GM23338 (cell line): ENCODE data around the gene B4GALT5. TPM values are rescaled to one million over a fixed set of nuclear protein-coding genes. Genes with fewer than 3 reads are reported as not detected.
"Not testable (repeated sequence)": the region's sequence is repeated elsewhere in the genome, so short reads cannot be mapped to it uniquely, and the experiment has no call there.

Experiments used
- ATAC-seq: fragments of 200-7000 bp; cut with Tn5 transposase; 3 replicates; pipeline ENCODE4 v1.9.1; 2020
- DNase-seq: peaks from one replicate; pipeline ENCODE4 v3.0.0-alpha.2; 2015; ENCODE audit warnings: low spot score
- H2AFZ ChIP-seq: fragments of 200-600 bp; sonication (generic); 2 replicates; pipeline ENCODE4 v1.8.0; 2016; ENCODE audit warnings: antibody characterized with exemption, mild to moderate bottlenecking, moderate library complexity
- H3F3A ChIP-seq: fragments of 200-600 bp; sonication (generic); replicated peaks from 2 replicates; pipeline ENCODE4 v1.8.0; 2017; ENCODE audit warnings: antibody characterized with exemption, mixed run types, low read depth
- H3K27ac ChIP-seq: fragments of 200-600 bp; sonication (generic); 2 replicates; pipeline ENCODE4 v1.6.1; 2016; ENCODE audit warnings: low read depth
- H3K27me3 ChIP-seq: fragments of 200-600 bp; sonication (generic); 2 replicates; pipeline ENCODE4 v1.8.0; 2016; ENCODE audit warnings: mild to moderate bottlenecking, mixed run types, moderate library complexity; ENCODE audit not compliant: insufficient read depth
- H3K36me3 ChIP-seq: fragments of 200-600 bp; sonication (generic); 2 replicates; pipeline ENCODE4 v1.8.0; 2016; ENCODE audit warnings: mild to moderate bottlenecking; ENCODE audit not compliant: insufficient read depth
- H3K4me1 ChIP-seq: fragments of 200-600 bp; sonication (generic); 2 replicates; pipeline ENCODE4 v1.8.0; 2016; ENCODE audit warnings: mild to moderate bottlenecking, moderate library complexity; ENCODE audit not compliant: insufficient read depth
- H3K4me2 ChIP-seq: fragments of 200-600 bp; sonication (generic); 2 replicates; pipeline ENCODE4 v1.7.1; 2017; ENCODE audit warnings: mixed run types
- H3K4me3 ChIP-seq: fragments of 200-600 bp; sonication (generic); 2 replicates; pipeline ENCODE4 v1.6.1; 2016; ENCODE audit warnings: mixed run types
- H3K79me2 ChIP-seq: fragments of 200-600 bp; sonication (generic); replicated peaks from 2 replicates; pipeline ENCODE4 v1.8.0; 2017; ENCODE audit warnings: mild to moderate bottlenecking; ENCODE audit not compliant: insufficient read depth
- H3K9me2 ChIP-seq: fragments of 200-600 bp; sonication (generic); 2 replicates; pipeline ENCODE4 v1.8.0; 2017; ENCODE audit not compliant: insufficient read depth
- H4K20me1 ChIP-seq: fragments of 200-600 bp; sonication (generic); replicated peaks from 2 replicates; pipeline ENCODE4 v1.8.0; 2017; ENCODE audit warnings: mild to moderate bottlenecking; ENCODE audit not compliant: insufficient read depth
- H3K27ac Mint-ChIP-seq: 2 replicates; pipeline ENCODE4 v1.8.0; 2020; ENCODE audit warnings: inconsistent platforms, mild to moderate bottlenecking, moderate library complexity, mixed read lengths
- H3K27me3 Mint-ChIP-seq: 3 replicates; pipeline ENCODE4 v1.8.0; 2022; ENCODE audit warnings: low read depth, mild to moderate bottlenecking, moderate library complexity, mixed read lengths, inconsistent platforms; ENCODE audit not compliant: insufficient read depth, poor library complexity
- H3K36me3 Mint-ChIP-seq: 3 replicates; pipeline ENCODE4 v1.8.0; 2021; ENCODE audit warnings: low read depth, mild to moderate bottlenecking, inconsistent platforms, moderate library complexity, mixed read lengths
- H3K4me1 Mint-ChIP-seq: 3 replicates; pipeline ENCODE4 v1.8.0; 2020; ENCODE audit warnings: mild to moderate bottlenecking, inconsistent platforms, mixed read lengths
- H3K4me3 Mint-ChIP-seq: 3 replicates; pipeline ENCODE4 v1.8.0; 2021; ENCODE audit warnings: moderate library complexity, mild to moderate bottlenecking, inconsistent platforms, mixed read lengths
- H3K9me3 Mint-ChIP-seq: 3 replicates; pipeline ENCODE4 v1.8.0; 2020; ENCODE audit warnings: moderate library complexity, mild to moderate bottlenecking, inconsistent platforms, mixed read lengths
- EZH2phosphoT487 ChIP-seq: fragments of 200-600 bp; sonication (generic); IDR thresholded peaks from one replicate; pipeline ENCODE4 v1.8.1; 2018; ENCODE audit warnings: antibody characterized with exemption; ENCODE audit not compliant: unreplicated experiment
- JUNB ChIP-seq: IDR thresholded peaks from one replicate; pipeline ENCODE4 v1.6.1; 2016; ENCODE audit warnings: antibody characterized with exemption; ENCODE audit not compliant: unreplicated experiment
- POLR2AphosphoS5 ChIP-seq: IDR thresholded peaks from 2 replicates; pipeline ENCODE4 v1.6.1; 2016; ENCODE audit warnings: antibody characterized with exemption, low read depth
- STAT1 ChIP-seq: IDR thresholded peaks from one replicate; pipeline ENCODE4 v1.6.1; 2016; ENCODE audit warnings: antibody characterized with exemption; ENCODE audit not compliant: unreplicated experiment
- polyA plus RNA-seq: library from polyadenylated mRNA; unstranded; fragments of >200 nt; fragmentation: Nextera tagmentation; extraction: Ambion mirVana; gene quantifications from 2 replicates; pipeline ENCODE4 v1.2.1, GENCODE V29; 2016
- total RNA-seq: library from RNA; depleted of rRNA; stranded (reverse); fragments of >200 nt; shearing (Covaris generic); gene quantifications from 2 replicates; pipeline ENCODE4 v1.2.3, GENCODE V29; 2014
- TF ChIP-seq, protein P1 (sequence below): IDR thresholded peaks from one replicate; pipeline ENCODE4 v1.6.1; 2018; ENCODE audit warnings: antibody characterized with exemption; ENCODE audit not compliant: unreplicated experiment
- TF ChIP-seq, protein P2 (sequence below), 2 experiments: fragments of 200-600 bp in 1 of 2; sonication (generic) in 1 of 2; conservative IDR thresholded peaks; 2 replicates each; pipeline versions ENCODE4 v1.5.1 to v1.6.1; 2016 to 2017; ENCODE audit warnings: antibody characterized with exemption in 2 of 2, low read depth in 2 of 2, mild to moderate bottlenecking in 2 of 2, moderate library complexity in 1 of 2

B4GALT5 gene
- total and polyA plus RNA-seq, 2 experiments from 2014 or later = 19.1 to 50.3 TPM

DNA sequence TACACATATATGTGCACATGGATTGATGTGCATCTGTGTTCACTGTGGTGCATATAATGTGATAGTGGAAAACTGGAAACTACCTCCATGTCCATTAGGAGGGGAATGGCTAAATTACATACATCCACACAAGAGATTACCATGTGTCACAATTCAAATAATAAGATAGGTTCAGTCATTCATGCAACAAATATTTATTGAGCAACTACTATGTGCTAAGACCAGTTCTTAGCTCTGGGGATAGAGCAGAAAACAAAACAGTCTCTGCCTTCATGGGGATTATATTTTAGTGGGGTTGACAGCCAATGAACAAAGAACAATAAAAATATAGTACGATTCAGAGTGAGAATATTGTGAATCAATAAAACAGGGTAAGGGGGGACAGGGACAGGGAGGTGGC is 84.1 kb downstream of the B4GALT5 start:
- Histone ChIP-seq H3K79me2 (peaks cover 7% of the 10 kb centered on the region; the same call in 1 of the 2 replicates), H3K27me3 (no peaks in the 10 kb centered on the region), H3K27ac (no peak overlapping the region), H3K36me3 (0 out of 2 replicates have a peak, but pooled peaks cover 4% of the 10 kb centered on the region), H3K4me3 (no peak overlapping the region), H2AFZ (no peak overlapping the region), H3K4me1 (peaks cover 45% of the 10 kb centered on the region), H3K9me2 (no peaks in the 10 kb centered on the region), H3K4me2 (no peak overlapping the region), H4K20me1 (peaks cover 5% of the 10 kb centered on the region; the same call in 1 of the 2 replicates), H3F3A (peaks cover 4% of the 10 kb centered on the region)
- ATAC-seq = no peak
- Mint-ChIP-seq H3K36me3 (peaks cover 20% of the 10 kb centered on the region; the same call in 2 of the 3 replicates), H3K4me1 (peaks cover 56% of the 10 kb centered on the region), H3K9me3 (peaks cover 2% of the 10 kb centered on the region; the same call in 1 of the 3 replicates), H3K4me3 (no peak overlapping the region), H3K27me3 (peaks cover 19% of the 10 kb centered on the region), H3K27ac (no peak overlapping the region)
- no peak for DNase-seq
- TF ChIP-seq POLR2AphosphoS5 (no peak), EZH2phosphoT487 (no peak), STAT1 (no peak), JUNB (no peak)
- TF ChIP-seq, protein P1, sequence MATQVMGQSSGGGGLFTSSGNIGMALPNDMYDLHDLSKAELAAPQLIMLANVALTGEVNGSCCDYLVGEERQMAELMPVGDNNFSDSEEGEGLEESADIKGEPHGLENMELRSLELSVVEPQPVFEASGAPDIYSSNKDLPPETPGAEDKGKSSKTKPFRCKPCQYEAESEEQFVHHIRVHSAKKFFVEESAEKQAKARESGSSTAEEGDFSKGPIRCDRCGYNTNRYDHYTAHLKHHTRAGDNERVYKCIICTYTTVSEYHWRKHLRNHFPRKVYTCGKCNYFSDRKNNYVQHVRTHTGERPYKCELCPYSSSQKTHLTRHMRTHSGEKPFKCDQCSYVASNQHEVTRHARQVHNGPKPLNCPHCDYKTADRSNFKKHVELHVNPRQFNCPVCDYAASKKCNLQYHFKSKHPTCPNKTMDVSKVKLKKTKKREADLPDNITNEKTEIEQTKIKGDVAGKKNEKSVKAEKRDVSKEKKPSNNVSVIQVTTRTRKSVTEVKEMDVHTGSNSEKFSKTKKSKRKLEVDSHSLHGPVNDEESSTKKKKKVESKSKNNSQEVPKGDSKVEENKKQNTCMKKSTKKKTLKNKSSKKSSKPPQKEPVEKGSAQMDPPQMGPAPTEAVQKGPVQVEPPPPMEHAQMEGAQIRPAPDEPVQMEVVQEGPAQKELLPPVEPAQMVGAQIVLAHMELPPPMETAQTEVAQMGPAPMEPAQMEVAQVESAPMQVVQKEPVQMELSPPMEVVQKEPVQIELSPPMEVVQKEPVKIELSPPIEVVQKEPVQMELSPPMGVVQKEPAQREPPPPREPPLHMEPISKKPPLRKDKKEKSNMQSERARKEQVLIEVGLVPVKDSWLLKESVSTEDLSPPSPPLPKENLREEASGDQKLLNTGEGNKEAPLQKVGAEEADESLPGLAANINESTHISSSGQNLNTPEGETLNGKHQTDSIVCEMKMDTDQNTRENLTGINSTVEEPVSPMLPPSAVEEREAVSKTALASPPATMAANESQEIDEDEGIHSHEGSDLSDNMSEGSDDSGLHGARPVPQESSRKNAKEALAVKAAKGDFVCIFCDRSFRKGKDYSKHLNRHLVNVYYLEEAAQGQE = no peak
- TF ChIP-seq, protein P2, sequence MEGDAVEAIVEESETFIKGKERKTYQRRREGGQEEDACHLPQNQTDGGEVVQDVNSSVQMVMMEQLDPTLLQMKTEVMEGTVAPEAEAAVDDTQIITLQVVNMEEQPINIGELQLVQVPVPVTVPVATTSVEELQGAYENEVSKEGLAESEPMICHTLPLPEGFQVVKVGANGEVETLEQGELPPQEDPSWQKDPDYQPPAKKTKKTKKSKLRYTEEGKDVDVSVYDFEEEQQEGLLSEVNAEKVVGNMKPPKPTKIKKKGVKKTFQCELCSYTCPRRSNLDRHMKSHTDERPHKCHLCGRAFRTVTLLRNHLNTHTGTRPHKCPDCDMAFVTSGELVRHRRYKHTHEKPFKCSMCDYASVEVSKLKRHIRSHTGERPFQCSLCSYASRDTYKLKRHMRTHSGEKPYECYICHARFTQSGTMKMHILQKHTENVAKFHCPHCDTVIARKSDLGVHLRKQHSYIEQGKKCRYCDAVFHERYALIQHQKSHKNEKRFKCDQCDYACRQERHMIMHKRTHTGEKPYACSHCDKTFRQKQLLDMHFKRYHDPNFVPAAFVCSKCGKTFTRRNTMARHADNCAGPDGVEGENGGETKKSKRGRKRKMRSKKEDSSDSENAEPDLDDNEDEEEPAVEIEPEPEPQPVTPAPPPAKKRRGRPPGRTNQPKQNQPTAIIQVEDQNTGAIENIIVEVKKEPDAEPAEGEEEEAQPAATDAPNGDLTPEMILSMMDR (conservative IDR thresholded peaks at IDR 0.05; ENCODE audit: low read depth in 2 of 2) = no peak

DNA sequence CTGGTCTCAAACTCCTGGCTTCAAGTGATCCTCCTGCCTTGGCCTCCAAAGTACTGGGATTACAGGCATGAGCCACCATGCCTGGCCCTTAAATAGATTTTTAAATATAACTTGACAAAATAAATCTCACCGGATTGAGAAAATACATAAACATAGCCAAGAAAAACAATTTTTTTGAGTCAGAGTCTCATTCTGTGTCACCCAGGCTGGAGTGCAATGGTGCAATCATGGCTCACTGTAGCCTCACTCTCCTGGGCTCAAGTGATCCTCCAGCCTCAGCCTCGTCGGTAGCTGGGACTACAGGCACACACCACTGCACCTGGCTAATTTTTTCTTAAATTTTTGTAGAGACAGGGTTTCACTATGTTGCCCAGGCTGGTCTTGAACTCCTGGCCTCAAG is 85.4 kb downstream of the B4GALT5 start:
- not testable (repeated sequence) for H3K36me3 ChIP-seq, H3K27me3 ChIP-seq, H3K27ac Mint-ChIP-seq, H3F3A ChIP-seq, H3K36me3 Mint-ChIP-seq, H3K4me2 ChIP-seq, H3K4me3 ChIP-seq, H3K9me2 ChIP-seq, H3K27ac ChIP-seq, H3K79me2 ChIP-seq, DNase-seq, ATAC-seq, H3K9me3 Mint-ChIP-seq, H3K4me3 Mint-ChIP-seq, H2AFZ ChIP-seq, H4K20me1 ChIP-seq
- peaks cover 47% of the 10 kb centered on the region for H3K4me1 Mint-ChIP-seq
- peaks cover 32% of the 10 kb centered on the region for H3K4me1 ChIP-seq
- H3K27me3 Mint-ChIP-seq = peaks cover 18% of the 10 kb centered on the region
